Measurements from ENCODE around the gene AHRR. TPM values are rescaled to one million over a fixed set of nuclear protein-coding genes. Genes with fewer than 3 reads are reported as not detected.

AHRR gene
- total and polyA plus RNA-seq, 2 donors from 2014 or later, result 0.71 to 1.7 TPM

DNA sequence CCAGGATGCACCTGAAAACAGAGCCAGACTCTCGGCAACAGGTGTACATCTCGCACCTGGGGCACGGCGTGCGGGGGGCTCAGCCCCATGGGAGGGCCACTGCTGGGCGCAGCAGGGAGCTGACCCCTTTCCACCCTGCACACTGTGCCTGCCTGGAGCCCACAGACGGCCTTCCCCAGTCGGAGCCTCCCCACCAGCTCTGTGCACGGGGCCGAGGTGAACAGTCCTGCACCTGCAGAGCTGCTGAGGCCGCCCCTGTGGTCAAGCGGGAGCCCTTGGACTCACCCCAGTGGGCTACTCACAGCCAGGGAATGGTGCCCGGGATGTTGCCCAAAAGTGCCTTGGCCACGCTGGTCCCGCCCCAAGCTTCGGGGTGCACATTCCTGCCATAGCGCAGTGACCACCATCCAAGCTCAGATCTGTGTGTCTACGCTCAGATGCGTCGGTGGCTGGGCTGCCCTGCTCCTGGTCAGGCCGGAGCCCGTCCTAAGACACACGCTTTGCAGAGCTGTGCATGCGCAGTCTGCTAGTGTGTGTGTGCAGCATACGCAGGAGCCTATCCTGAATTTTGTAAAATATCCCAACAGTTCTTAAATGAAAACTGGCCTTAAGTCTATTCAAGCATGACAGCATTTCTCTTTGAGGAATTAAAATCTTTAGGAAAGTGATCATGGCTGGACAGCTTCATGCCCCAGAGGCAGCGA is 113.1 kb downstream of the AHRR start:
- H3K27me3 ChIP-seq (ENCODE audit: control insufficient read depth, insufficient read depth, low read length), result no peaks in the 10 kb centered on the region
- no peaks in the 10 kb centered on the region for H3K9me3 ChIP-seq (ENCODE audit: control insufficient read depth in 2 of 3, insufficient read depth in 1 of 3, low read length in 3 of 3)
- intact Hi-C loops (cut with DNase I), result no loop called here
- H3K4me1 ChIP-seq (ENCODE audit: control insufficient read depth in 2 of 3, insufficient read depth in 2 of 3, low read depth in 1 of 3, low read length in 3 of 3), result no peaks in the 10 kb centered on the region
- no peak for TF ChIP-seq CTCF (IDR thresholded peaks at IDR 0.05; ENCODE audit: borderline replicate concordance, extremely low read depth, insufficient read depth)
- no peak for FAIRE-seq
- H3K36me3 ChIP-seq (ENCODE audit: control insufficient read depth in 2 of 3, insufficient read depth in 3 of 3, low read length in 3 of 3), result no peaks in the 10 kb centered on the region
- DNase-seq, result peak in 2 of 5 donors; percentile 27 to 75
- H3K27ac ChIP-seq (ENCODE audit: low read depth in 2 of 2, low read length in 2 of 2), result no peak overlapping the region
- no peak overlapping the region for H3K9ac ChIP-seq (ENCODE audit: low read length in 3 of 3)
- no peak overlapping the region for H3K4me3 ChIP-seq (ENCODE audit: low read length in 3 of 3)

DNA sequence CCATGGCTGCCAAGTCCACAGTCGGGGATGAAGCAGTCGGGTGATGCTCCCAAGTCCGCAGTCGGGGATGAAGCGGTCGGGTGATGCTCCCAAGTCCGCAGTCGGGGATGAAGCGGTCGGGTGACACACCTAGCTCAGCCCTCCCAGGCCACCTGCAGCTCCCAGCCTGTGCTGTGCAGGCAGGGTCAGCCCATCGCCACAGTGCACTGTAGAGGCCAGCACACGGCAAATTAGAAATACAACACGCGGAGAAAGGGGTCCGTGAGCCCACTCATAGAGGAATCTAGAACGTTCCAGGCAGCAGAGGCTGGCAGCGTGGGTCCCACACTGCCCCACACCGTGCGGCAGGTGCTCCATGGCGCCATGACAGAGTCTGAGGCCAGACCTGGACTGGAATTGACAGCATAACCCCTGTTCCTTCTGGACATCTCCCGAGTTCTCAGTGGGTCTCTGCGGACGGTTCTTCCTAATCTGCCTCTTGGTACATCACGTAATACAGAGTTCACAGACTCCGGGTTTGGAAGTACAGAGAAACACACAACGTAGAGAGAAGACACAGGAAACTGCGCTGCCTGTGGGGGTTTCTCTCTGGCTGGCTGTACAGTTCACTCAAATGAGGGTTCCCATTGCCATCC is 113.8 kb downstream of the AHRR start:
- no peaks in the 10 kb centered on the region for H3K9me3 ChIP-seq (ENCODE audit: control insufficient read depth in 2 of 3, insufficient read depth in 1 of 3, low read length in 3 of 3)
- no peak for TF ChIP-seq CTCF (IDR thresholded peaks at IDR 0.05; ENCODE audit: borderline replicate concordance, extremely low read depth, insufficient read depth)
- no peaks in the 10 kb centered on the region for H3K4me1 ChIP-seq (ENCODE audit: control insufficient read depth in 2 of 3, insufficient read depth in 2 of 3, low read depth in 1 of 3, low read length in 3 of 3)
- DNase-seq, result peak in 2 of 5 donors; percentile 13 to 66
- no peaks in the 10 kb centered on the region for H3K36me3 ChIP-seq (ENCODE audit: control insufficient read depth in 2 of 3, insufficient read depth in 3 of 3, low read length in 3 of 3)
- no peak overlapping the region for H3K9ac ChIP-seq (ENCODE audit: low read length in 3 of 3)
- no peak for FAIRE-seq
- no peaks in the 10 kb centered on the region for H3K27me3 ChIP-seq (ENCODE audit: control insufficient read depth, insufficient read depth, low read length)
- H3K4me3 ChIP-seq (ENCODE audit: low read length in 3 of 3), result no peak overlapping the region
- no peak overlapping the region for H3K27ac ChIP-seq (ENCODE audit: low read depth in 2 of 2, low read length in 2 of 2)
- intact Hi-C loops (cut with DNase I), result no loop called here

- intact Hi-C loops (cut with DNase I), result no loop called here
- no peak for FAIRE-seq
These were observed 114.6 kb downstream of the AHRR start for GRCh38 chr5:435961-436640.

More at GRCh38 chr5:435961-436640, 114.6 kb downstream of the AHRR start:
- no peaks in the 10 kb centered on the region for H3K36me3 ChIP-seq (ENCODE audit: control insufficient read depth in 2 of 3, insufficient read depth in 3 of 3, low read length in 3 of 3)
- TF ChIP-seq CTCF (IDR thresholded peaks at IDR 0.05; ENCODE audit: borderline replicate concordance, extremely low read depth, insufficient read depth), result peak; percentile 19
- no peak overlapping the region for H3K9ac ChIP-seq (ENCODE audit: low read length in 3 of 3)
- no peaks in the 10 kb centered on the region for H3K27me3 ChIP-seq (ENCODE audit: control insufficient read depth, insufficient read depth, low read length)
- no peaks in the 10 kb centered on the region for H3K4me1 ChIP-seq (ENCODE audit: control insufficient read depth in 2 of 3, insufficient read depth in 2 of 3, low read depth in 1 of 3, low read length in 3 of 3)
- H3K9me3 ChIP-seq (ENCODE audit: control insufficient read depth in 2 of 3, insufficient read depth in 1 of 3, low read length in 3 of 3), result no peaks in the 10 kb centered on the region
- DNase-seq, result peak in 2 of 5 donors; percentile 14 to 63
- no peak overlapping the region for H3K4me3 ChIP-seq (ENCODE audit: low read length in 3 of 3)
- H3K27ac ChIP-seq (ENCODE audit: low read depth in 2 of 2, low read length in 2 of 2), result no peak overlapping the region
